ENCODE results near the gene F8.

F8 gene

GRCh38 chrX:154827194-154828015, 195.1 kb downstream of the F8 start:
- TF ChIP-seq FOXP2 (optimal IDR thresholded peaks at IDR 0.05; ENCODE audit: borderline replicate concordance, extremely low read depth, extremely low read length, insufficient read depth) (no peak), REST (IDR thresholded peaks at IDR 0.05; ENCODE audit: insufficient read depth in 1 of 2, low read depth in 2 of 2, low read length in 2 of 2) (no peak), TAF1 (IDR thresholded peaks at IDR 0.05; ENCODE audit: borderline replicate concordance, insufficient read depth, low read length) (no peak), POLR2AphosphoS5 (IDR thresholded peaks at IDR 0.05; ENCODE audit: low read depth, low read length) (no peak), SIN3A (IDR thresholded peaks at IDR 0.05; ENCODE audit: borderline replicate concordance, insufficient read depth, low read length) (no peak)

GRCh38 chrX:154824638-154825037, 197.9 kb downstream of the F8 start:
- TF ChIP-seq SIN3A (IDR thresholded peaks at IDR 0.05; ENCODE audit: borderline replicate concordance, insufficient read depth, low read length), result no peak
- no peak for TF ChIP-seq POLR2AphosphoS5 (IDR thresholded peaks at IDR 0.05; ENCODE audit: low read depth, low read length)
- TF ChIP-seq REST (IDR thresholded peaks at IDR 0.05; ENCODE audit: insufficient read depth in 1 of 2, low read depth in 2 of 2, low read length in 2 of 2), result no peak
- TF ChIP-seq FOXP2 (optimal IDR thresholded peaks at IDR 0.05; ENCODE audit: borderline replicate concordance, extremely low read depth, extremely low read length, insufficient read depth), result no peak
- TF ChIP-seq TAF1 (IDR thresholded peaks at IDR 0.05; ENCODE audit: borderline replicate concordance, insufficient read depth, low read length), result no peak

- no peak for TF ChIP-seq SIN3A (IDR thresholded peaks at IDR 0.05; ENCODE audit: borderline replicate concordance, insufficient read depth, low read length)
- TF ChIP-seq REST (IDR thresholded peaks at IDR 0.05; ENCODE audit: insufficient read depth in 1 of 2, low read depth in 2 of 2, low read length in 2 of 2), result no peak
- TF ChIP-seq TAF1 (IDR thresholded peaks at IDR 0.05; ENCODE audit: borderline replicate concordance, insufficient read depth, low read length), result no peak
- no peak for TF ChIP-seq POLR2AphosphoS5 (IDR thresholded peaks at IDR 0.05; ENCODE audit: low read depth, low read length)
- TF ChIP-seq FOXP2 (optimal IDR thresholded peaks at IDR 0.05; ENCODE audit: borderline replicate concordance, extremely low read depth, extremely low read length, insufficient read depth), result no peak
Measured at GRCh38 chrX:154822029-154822428, 200.5 kb downstream of the F8 start.

- no peak for TF ChIP-seq FOXP2 (optimal IDR thresholded peaks at IDR 0.05; ENCODE audit: borderline replicate concordance, extremely low read depth, extremely low read length, insufficient read depth)
- no peak for TF ChIP-seq SIN3A (IDR thresholded peaks at IDR 0.05; ENCODE audit: borderline replicate concordance, insufficient read depth, low read length)
- no peak for TF ChIP-seq REST (IDR thresholded peaks at IDR 0.05; ENCODE audit: insufficient read depth in 1 of 2, low read depth in 2 of 2, low read length in 2 of 2)
- no peak for TF ChIP-seq TAF1 (IDR thresholded peaks at IDR 0.05; ENCODE audit: borderline replicate concordance, insufficient read depth, low read length)
- TF ChIP-seq POLR2AphosphoS5 (IDR thresholded peaks at IDR 0.05; ENCODE audit: low read depth, low read length), result no peak
Measured at GRCh38 chrX:154821523-154821922, 201.0 kb downstream of the F8 start.
